Activated CD4-positive, CD25-positive, alpha-beta regulatory T cell treated with anti-CD3 and anti-CD28 coated beads, Interleukin-2, amount 50 U/mL, for 16 hours (primary cell): ENCODE data around the gene GPX7.

Source experiments
- DNase-seq: peaks from one replicate; pipeline ENCODE4 v3.0.0-alpha.2; 2020; ENCODE audit warnings: low read depth, low spot score

The GPX7 gene

DNA sequence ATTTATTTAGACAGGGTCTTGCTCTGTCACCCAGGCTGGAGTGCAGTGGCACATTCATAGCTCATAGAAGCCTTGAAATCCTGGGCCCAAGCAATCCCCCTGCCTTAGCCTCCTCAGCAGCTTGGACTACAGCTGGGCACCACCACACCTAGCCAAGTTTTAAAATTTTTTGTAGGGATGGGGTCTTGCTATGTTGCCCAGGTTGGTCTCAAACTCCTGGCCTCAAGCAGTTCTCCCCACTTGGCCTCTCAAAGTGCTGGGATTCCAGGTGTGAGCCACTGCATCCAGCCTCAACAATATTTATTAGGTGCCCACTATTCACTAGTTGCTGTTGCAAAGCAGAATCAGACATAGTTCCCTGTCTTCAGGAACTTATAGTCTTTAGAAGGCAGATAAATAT, 14.1 kb upstream of the GPX7 start:
- DNase-seq = no peak

DNA sequence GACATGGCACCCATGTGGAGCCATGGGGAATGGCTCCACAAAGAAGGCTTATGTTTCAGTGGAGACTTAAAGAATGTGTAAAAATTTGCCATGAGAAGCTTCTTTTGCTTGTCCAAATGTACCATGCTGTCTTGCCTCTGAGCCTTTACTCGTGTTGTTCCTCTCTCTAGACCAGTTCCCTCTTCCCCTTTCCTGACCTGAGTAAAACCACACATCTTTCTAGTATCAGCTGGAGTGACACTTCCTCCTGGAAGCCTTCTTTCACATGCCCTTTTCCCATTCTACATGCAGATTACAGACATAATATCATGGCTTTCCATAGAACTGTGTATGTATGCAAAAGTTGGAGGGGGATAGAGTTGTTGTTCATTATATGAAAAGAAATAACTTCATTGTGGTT, 13.6 kb upstream of the GPX7 start:
- DNase-seq = no peak

DNA sequence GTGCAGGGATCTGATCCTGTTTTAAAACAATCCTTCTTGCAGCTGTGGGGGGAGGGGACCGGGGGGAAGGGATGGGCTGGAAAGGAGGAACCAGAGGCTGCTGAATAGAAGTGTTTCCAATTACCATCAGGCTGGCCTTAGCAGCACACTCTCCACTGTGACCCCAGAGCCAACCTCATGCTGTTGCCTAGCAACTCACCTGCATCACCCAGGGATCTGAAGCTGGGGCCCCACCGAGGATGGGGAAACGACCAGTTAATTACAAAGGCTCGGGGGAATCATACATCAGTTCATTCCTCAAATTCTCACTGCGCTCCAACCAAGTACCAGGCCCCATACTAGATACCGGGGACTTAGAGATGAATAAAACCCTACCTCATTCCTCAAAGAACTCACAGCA, 11.9 kb upstream of the GPX7 start:
- no peak for DNase-seq

DNA sequence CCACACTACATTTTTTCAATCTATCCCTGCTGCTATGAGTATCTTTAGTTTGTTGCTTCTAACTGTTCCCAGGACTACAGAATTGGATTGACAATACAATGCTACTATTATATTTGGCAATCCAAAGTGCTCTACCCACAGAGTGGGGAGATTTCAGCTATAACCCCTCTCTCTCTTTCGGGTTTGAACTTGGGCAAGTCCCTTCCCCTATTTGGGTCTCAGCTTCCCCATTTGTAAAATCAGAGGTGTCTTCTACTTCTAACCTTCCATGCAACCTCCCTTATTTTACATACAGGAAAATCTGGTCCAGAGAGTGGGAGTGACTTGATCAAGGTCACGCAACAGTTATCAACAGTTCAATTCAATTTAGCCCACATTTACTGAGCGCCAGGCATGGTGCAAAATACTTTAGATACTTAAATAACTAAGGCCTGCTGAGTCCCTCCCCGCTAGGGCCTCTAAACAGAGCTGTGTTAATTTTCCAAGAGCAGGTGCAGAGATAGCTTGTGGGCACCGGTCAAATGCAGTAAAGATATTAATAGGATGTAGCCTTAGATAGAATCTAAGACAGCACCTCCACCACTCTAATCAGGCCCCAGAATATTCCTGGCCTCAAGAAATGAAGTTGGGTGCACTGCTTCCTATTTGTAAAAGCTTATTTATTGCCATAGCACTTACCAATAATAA, 9.4 kb upstream of the GPX7 start:
- DNase-seq = no peak

DNA sequence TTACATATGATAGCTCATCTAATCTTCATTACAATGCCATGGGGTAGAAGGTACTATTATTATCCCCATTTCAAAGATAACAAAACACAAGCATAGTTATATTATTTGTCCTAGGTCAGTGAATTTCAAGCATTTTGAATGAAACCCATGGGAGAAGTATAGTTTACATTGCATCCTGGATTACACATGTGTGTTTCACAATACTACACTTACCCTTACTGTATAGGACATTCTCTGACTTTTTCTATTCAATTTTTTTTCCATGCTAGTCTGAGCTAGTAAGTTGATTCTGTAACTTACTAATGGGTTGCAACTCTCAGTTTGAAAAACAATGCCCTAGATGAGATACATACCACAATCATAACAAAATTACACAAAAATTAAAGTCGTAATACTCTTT, 8.7 kb upstream of the GPX7 start:
- no peak for DNase-seq

DNA sequence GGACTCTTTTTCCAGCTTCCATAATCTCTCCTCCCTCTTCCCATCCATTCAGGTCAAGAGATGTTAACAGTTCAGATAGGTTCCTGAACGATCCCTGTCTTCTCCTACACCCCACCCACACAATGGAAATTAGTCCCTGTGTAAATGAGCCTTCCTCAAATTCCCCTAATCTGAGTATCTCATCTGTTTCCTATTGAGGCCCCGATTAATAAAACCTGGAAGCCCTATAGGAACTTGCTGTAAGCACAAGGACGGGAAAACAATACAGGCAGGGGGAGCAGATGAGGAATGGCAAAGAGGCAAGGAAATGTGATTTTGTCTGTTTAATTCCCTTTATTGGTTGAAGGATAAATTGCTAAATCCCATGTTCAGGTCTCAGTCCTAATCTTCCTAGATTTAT, 7.1 kb upstream of the GPX7 start:
- DNase-seq = no peak

DNA sequence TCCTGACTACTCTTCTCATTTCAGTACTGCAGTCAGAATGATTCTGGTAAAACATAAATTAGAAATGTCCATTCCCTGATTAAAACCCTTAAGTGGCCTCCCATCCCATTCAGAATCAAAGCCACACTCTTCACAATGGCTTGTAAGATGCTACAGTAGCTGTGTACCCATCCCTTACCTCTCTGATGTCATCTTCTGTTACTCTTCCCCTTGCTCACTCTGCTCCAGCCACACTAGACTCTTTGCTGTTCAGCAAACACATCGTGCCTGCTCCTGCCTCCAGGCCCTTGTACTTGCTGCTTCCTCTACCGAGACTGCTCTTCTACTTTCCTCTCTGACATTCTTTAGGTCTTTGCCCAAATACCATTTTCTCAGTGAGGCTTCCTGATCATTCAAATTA, 4.3 kb upstream of the GPX7 start:
- DNase-seq = no peak

DNA sequence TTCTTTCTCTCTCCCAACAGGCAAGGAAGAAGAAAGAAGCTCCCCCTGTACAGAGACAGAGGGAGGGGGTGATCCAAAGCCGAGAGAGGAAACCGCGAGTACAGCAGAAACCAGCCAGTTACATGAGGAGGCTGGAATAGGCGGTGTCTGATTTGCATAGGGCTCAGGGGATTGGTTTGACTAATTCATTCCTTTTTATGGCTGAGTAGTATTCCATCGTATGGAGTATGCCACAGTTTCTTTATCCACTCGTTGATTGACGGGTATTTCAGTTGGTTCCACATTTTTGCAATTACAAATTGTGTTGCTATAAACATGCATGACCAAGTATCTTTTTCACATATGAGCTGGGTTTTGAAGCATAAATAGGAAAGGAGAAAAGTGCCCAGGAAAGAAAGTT, 3.4 kb upstream of the GPX7 start:
- no peak for DNase-seq

DNA sequence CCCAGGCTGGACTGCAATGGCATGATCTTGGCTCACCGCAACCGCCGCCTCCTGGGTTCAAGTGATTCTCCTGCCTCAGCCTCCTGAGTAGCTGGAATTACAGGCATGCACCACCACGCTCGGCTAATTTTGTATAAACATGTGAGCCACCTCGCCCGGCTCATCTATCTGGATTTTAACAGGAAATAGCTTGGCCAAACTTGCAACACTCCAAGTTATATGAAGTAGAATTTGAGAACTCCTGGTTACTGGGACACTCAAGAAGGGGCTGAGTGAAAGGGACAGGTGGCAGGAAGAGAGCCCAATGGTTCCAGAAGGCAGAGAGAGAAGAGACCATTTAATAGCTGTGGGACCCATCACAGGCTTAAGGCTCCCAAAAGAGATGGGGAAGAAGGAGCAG, 2.9 kb upstream of the GPX7 start:
- DNase-seq = no peak

DNA sequence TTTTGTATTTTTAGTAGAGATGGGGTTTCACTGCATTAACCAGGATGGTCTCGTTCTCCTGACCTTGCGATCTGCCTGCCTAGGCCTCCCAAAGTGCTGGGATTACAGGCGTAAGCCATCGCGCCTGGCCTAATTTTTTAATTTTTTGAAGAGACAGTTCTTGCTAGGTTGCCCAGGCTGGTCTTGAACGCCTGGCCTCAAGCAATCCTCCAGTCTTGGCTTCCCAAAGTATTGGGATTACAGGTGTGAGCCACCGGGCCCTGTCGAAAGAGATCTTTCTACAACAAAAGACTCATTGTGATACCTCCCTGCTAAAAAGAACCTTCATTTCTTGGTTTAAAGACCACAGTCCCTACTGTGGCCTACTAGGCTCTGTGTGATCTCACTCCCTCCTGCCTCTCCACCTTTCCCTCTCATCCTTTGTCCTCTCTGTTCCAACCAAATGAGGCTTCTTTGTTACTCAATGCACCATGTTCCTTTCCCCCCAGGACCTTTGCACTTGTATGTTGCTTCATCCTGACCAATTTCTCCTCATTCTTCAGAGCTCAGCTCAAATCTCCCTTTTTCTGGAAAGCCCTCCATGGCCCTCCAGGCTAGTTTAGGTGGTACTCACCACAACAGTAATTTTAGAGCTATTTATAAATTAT, 1.5 kb upstream of the GPX7 start:
- no peak for DNase-seq

DNA sequence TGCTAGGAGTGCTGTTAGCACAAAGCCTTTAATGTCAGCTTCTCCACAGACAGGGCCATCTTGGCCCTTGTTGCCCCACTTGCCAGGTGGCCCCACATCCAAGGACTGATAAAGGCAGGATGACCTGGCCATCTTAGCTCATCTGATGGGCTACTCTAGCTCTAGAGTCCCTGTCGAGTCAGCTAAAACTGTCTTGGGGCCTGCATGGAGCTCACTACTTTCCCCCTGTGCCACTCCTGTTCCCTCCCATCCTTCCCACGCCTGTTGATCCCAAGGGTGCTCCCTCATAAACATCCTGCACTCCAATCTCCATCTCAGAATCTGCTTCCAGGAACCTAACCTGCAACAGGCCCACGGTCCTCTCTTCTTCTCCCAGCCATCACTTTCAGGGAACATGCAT, 652 bp upstream of the GPX7 start:
- DNase-seq = no peak

DNA sequence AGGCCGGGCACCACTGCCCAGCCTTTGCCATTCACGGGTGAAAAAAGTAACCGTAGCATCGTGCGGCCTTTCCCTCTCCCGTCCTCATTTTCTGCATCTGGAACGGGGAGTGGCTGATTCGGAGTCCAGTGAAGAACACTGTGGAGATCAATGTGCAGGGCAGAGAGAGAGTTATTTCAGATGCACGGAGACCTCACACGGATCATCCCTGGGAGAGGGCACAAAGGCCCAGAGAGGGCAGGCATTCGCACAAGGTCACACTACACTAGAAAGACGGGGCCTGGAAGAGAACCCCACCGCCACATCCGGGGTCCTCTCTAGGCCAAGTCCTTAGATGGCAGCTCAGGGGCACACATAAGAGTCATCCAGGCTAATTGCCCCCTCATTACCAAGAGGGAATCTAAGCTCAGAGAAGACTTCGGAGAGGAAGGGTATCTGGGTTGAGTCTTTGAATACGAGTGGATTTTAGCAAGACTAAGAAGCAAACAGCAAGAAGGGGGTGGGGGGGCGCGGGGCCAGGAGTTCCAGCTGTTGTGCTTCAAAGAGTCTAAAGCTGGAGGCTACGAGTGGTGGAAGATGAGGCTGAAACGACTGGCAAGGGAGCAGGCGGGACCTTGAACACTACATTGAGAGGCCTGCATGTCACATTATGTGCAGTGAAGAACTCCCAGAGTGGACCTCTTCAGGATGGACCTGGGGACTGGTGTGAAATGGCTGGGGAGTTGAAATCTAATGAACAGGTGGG, 857 bp downstream of the GPX7 start:
- DNase-seq = no peak

DNA sequence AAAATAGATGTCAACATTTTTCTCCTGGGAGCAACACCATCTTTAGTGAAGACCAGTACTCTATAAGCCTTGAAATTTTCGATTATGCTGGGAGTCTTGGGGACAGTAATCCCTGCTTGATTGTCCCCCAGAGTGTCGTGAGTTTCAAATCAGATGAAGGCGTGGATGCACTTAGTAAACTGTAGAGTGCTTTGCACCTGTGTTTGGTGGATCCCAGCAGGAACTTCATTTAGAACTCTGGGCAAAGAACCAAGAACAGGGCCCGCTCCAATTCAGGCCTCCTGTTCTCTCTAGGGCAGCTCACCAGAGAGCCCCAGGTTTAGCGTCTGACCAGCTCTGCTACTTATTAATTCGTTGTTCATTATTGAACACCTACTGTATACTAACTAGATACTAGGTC, 1.5 kb downstream of the GPX7 start:
- DNase-seq = no peak

DNA sequence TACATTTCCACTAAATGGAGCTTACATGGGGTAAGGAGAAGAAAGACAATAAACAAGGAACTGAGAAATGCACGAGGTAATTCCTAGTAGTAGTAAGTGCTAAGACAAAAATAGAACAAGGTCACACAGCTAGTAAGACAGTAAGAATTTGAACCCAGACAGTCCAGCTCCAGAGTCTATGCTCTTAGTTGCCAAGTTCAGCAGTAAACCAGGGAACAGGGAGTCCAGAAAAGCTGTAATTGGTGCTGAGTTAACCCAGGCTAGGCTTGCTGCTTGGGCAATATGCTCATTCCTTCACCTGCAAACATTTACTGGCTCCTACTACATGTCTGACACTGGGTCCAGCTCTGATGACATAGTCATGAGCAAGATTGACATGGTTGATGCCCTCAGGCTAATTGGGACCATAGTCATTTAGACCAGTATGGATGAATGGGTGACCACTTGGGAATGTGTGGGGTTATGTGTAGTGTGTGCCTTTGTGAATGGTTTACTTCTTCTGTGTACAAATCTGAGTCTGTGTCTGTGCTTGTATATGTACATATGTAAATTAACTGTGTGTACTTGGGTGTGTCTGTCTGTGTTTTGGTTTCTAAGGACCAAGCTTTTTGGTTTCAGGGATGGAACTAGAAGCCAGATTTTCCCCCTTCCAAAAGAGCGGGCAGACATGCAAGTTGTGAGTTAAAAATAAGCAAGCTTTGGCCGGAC, 2.0 kb downstream of the GPX7 start:
- DNase-seq = no peak

DNA sequence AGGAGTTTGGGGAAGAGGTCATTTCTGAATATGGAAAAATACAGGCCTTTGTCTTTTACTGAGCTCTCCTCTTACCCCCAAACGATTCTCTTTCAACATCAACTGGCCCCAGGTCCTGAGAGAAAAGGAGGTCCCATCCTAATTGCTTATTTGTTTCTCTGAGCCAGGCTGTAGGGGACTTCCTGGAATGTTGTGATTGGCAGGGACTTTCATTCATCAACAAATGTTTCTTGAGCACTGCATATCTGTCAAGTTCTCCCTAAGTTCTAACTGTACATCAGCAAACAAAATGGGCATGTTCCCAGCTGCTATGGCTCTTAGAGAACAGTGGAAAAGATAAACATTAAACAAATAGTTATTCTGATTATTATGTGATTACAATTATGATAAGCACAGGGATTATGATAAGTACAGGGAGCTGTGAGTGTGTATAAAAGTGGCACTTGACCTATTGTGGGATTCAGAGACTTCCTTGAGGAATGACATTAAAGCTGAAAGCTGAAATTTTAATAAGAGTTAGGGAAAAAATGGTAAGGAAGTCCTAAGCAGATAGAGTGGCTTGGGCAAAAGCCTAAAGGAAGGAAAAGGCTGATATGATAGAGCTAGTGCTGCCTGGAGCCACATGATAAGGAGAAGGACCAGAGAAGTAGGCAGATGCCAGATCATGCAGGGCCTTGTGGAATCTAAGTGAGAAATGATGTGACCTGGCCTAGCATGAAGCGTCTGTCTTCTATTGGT, 11.6 kb downstream of the GPX7 start:
- no peak for DNase-seq

DNA sequence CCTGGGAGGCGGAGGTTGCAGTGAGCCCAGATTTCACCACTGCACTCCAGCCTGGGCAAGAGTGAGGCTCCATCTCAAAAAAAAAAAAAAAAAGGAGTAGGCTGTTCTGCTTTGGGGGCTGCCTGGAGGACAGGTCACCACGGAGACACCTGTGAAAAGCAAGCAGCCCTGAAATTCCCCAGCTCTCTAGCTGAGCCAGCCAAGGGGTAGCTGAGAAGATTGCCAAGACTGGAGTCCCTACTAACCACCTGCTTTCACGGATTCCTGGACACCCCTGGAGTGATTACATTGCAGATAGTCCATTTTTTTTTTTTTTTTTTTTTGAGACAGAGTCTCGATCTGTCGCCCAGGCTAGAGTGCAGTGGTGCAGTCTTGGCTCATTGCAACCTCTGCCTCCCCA, 12.5 kb downstream of the GPX7 start:
- DNase-seq = no peak

DNA sequence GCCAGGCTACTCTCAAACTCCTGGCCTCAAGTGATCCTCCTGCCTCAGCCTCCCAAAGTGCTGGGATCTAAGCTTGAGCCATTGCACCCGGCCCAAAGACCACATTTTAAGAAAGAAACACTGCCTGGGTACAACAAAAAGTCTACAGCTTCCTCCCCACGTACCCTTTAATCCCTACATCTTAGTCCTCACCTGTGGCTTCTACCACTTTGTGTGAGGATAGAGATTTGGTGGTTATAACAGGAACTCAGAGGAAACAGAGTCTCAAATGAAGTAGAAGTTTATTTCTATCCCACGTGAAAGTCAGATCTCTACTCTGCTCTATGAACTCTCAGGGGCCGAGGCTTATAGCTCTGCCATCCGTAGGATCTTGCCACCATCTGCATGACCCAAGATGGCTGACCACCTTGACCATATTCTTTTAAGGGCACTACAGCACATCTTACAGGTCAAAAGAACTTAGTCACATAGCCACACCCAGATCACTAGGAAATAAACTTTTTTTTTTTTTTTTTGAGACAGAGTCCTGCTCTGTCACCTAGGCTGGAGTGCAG, 13.4 kb downstream of the GPX7 start:
- no peak for DNase-seq

DNA sequence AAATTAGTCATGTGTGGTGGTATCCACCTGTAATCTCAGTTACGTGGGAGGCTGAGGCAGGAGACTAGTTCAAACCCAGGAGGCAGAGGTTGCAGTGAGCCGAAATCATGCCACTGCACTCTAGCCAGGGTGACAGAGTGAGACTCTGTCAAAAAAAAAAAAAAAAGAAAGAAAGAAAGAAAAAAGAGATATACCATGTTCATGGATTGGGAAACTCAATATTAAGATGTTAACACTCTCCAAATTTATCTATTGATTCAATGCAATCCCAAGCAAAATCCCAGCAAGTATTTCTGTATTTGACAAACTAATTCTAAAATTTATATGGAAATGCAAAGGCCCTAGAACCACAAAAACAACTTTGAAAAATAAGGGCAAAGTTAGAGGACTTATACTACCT, 19.8 kb downstream of the GPX7 start:
- no peak for DNase-seq

DNA sequence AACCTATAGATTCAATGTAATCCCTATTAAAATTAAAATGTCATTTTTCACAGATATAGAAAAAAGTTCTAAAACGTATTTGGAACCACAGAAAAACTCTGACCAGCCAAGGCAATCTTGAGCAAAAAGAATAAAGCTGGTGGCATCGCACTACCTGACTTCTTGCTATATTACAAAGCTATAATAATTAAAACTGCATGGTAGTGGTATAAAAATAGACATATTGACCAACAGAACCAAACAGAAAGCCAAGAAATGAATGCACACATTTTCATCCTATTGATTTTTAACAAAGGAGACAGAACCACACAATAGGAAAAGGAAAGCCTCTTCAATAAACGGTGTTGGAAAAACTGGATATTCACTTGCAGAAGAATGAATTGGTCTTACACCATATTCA, 21.6 kb downstream of the GPX7 start:
- DNase-seq = no peak

DNA sequence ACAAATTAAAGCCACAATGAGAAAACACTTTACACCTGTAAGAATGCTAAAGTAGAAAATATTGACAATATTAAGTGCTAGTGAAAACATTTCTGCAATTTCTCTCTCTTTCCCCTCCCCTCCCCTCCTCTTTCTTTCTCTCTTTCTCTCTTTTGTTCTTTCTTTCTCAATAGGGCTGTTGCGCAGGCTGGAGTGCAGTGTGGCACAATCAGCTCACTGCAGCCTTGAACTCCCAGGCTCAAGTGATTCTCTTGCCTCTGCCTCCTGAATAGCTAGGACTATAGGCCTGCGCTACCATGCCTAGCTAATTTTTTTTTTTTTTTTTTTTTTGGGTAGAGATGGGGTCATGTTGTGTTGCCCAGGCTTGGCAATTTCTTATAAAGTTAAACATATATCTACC, 24.9 kb downstream of the GPX7 start:
- DNase-seq = no peak

DNA sequence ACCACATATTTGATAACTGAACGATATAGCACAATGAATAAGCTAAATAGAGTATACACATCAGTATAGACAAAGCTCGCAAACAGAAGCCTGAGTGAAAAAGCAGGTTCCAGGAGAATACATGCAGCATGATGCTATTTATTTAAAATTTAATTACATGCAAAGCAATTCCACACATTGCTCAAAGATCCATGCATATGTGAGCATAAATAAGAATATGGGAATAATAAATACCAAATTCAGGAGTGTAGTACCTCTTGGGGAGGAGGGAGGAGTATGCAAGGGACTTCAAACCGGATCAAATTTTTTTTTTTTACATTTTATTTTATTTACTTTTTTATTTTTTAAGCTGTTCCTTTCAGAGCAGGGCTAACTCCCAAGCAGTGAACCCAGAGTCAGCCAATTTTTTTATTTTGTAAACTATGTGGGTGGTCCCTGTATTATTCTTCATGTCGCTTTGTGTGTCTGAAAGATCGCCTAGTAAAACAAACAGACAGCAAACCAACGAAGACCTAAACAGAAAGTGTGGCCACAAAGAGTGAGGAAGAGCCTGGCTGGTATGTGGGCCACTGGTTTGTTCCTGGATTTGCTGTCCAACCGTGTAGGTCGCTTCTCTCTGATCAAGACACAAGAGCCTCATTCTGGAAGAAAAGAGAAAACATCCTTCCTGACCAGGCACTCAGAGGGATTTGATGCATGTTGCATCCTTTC, 26.6 kb downstream of the GPX7 start:
- DNase-seq = no peak
